Activated naive CD4-positive, alpha-beta T cell treated with Interleukin-2 at 50 U/mL for 16 hours (primary cell): Measurements from ENCODE around the gene CDH23.

Experiments used
- DNase-seq: peaks from one replicate; pipeline ENCODE4 v3.0.0-alpha.2; 2020

The CDH23 gene

GRCh38 chr10:71423901-71424300, 27.2 kb downstream of the CDH23 start:
- DNase-seq = no peak

- DNase-seq = no peak
Measured at GRCh38 chr10:71424496-71425194, 27.9 kb downstream of the CDH23 start.

GRCh38 chr10:71426058-71426605, 29.4 kb downstream of the CDH23 start:
- no peak for DNase-seq

GRCh38 chr10:71427246-71427645, 30.5 kb downstream of the CDH23 start:
- DNase-seq = no peak

DNA sequence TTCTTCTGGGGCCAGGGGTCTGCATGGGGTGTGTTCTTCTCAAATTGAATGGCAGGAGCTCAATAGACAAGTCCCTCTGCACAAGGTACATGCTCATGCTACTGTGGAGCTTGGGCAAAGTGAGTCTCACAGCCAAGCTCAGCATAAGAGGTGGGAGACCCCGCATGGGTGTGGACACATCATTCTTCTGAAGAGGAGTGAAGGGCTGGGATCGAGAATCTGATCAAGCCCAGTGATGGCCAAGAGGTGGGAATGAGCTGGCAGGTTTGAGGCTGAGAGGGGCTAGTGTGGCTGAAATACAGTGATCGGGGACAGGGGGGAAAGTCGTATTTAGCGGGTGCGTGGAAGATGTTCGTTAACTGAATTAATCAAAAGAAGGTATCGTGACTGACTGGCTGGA, 32.6 kb downstream of the CDH23 start:
- DNase-seq = no peak

DNA sequence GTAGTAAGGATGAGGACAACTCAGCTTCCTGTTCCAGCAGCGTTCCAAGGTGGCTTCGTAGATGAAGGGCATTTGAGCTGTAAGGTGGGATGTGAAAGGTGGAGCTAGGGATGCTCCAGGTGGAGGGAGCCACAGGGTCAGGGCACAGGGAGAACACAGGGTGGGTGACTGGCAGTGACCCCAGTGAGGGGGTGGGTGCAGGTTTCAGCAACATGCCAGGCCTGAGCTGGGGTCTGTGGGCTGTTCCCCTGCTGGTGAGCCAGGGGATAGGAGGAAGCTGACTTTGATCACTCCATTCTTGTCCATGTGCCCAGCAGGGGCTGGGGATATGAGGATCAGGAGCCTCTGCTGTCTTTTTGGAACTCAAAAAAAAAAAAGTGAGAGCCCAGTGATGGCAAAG, 33.2 kb downstream of the CDH23 start:
- DNase-seq = no peak

GRCh38 chr10:71431239-71432100, 34.8 kb downstream of the CDH23 start:
- DNase-seq = no peak

- DNase-seq = no peak
Measured at GRCh38 chr10:71432101-71432905, 35.6 kb downstream of the CDH23 start.

DNA sequence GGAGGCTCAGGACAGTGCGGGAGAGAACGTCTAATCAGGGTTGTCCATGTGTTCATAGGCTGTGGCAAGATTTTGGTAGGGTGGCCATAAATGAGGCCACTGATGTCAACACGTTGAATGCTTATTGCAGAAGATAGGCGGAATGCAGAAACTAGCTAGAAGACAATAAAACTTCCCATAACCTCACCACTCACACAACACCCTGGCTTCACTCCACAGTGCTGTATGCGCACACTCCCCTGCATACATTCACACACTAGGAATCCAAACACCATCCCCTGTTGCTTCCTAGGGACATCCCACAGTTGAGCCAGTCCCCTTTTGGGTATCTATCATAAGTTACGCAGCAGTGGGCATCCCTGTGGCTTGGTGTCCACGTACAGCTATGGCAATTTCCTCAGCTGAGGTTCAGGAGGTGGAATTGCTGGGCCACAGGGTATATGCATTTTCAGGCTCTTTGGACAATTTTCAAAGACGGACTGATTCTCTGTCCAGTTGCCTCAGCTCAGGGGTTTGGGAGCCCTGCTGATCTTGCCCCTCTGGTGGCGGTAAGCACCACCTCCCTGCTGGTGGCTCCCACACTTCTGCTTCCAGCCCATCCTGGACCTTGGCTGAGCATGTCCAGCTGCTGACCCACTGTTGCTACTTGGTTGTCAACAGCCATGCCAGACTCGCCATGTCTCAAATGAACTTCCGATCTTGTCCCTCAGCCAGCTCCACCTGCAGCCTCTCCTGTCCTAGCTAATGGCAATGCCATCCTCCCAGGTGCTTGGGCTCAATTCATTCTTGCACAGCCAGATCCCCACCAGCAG, 36.4 kb downstream of the CDH23 start:
- no peak for DNase-seq

DNA sequence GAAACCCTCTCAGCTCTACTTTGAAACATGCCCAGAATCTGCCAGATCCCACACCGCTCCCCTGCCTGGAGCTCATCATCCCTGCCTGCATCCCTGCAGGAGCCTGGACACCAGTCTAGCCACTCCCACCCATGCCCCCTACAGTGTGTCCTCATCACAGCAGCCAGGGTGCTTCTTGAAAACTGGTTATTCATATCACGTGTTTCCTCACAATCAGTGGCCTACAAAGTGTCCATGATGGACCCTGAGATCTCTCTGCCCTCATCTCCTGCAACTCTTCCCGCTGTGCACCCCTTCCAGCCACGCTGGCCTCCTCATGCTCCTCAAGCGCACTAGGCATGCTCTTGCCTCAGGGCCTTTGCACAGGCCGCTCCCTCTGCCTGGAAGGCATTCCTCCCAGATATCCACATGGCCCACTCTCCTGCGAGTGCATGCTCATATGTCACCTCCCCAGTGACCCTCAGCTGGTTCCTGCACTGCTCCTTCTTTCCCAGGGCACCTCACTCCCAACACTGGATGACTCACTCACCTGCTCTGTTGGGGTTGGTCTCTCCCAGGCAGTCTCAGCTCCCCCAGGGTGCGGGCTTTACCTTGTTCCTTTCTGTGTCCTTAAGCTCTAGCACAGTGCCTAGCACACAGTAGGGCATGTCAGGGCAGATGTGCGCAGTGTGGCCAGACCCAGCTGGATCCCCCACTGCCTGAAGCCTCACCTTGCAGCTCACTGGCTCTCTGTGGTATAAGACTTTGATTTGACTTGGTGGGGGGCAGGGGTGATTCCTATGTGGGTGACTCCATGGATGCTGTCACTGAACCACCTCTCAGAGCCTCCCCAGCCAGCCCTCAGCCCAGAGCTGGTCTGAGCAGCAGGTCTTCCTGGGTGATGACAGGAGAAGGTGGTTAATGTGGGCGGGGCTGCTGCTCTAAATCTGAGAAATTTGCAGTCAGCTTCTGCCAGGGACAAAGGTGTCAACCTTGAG, 37.3 kb downstream of the CDH23 start:
- DNase-seq = no peak

GRCh38 chr10:71434760-71435394, 38.2 kb downstream of the CDH23 start:
- DNase-seq = no peak

DNA sequence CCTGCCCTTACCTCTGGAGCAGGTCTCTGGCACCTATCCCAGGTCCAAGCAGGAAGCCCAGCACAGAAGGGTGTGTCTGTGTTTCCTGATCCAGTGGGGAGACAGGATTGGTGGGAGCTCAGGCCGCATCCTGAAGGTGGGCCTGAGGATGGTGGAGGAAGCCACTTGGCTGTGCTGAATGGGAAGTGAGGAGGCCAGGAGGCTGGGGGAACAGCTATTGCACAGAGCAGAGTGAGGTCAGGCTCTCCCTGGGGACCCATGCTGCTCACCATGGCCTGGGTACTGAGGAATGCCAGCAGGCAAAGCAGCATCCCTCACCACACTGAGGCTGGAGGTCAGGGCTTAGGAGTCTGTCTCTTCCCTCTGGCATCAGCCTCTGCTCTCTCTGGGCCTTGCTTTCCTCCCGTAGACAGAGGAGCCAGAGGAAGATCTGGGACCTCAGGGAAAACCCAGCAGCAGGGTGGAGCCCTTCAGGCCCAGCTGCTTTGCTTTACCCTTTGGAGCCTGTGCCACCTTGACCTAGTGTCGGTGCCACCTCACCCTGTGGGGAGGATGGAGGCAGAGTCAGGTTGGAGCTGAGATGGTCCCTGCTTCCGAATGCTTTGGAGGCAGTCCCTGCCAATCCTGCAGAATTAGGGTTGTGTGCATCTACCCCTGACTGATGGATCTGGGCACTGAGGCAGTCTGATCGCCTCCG, 39.0 kb downstream of the CDH23 start:
- no peak for DNase-seq

DNA sequence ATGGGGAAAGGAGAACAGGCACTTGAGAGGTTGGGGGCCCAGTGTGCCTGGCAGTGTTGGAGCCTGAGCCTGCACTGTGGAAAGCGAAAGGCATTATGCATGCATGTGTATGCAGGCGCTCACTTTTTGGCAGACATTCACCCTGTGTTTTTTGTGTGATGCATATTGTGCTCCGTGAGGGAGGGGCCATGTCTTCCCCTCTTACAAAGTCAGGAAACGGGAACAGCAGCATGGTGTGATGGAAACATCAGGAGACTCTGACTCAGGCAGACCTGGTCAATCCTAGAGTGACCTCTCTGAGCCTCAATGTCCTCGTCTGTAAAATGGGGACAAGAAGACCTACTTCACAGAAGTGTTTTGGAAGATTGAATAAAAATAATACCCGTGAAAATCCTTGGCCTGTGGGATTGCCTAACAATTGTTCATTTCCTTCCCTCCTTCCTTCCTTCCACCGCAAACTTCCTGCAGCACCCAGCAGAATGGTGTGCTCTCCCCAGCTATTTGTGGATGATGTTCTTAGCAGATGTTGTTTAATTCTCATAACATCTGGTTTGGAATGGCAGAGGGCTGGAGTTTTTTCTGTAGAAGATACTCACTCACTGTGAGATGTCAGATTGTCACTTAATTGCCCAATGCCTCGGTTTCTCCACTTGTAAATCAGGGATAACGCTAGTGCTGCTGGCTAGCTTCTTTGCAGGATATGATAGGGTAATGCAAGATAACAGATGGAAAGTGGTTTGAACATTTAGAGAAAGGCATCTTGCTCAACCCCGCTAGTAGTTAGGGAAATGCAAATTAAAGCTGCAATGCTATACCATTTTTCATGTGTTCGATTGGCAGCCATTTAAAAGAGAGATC, 39.8 kb downstream of the CDH23 start:
- no peak for DNase-seq

DNA sequence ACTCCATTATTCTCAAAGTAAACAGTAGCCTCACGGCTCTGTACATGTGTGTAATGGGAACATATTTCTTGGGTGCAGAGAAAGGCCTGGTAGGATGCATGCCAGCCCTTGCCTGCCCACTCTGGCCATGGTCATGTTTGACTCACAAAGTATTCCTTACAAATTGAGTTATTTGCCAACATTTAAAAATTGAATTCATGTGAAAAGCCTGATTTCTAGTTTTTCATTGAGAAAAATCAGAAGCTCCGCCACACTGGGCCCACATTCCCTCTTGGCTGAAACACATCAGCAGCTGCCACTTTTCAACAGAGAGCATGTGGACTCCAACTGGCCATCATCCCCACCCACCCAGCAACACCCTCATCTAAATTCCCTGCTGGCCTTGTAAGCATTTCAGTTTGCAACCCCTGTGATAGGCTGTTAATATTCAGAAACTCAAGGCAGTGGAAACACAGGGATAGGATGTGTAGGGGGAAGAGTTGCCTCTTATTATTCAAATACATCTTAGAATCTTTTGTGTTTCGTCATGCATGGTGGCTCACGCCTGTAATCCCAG, 40.9 kb downstream of the CDH23 start:
- DNase-seq = no peak

- DNase-seq = no peak
Measured at GRCh38 chr10:71438761-71439160, 42.0 kb downstream of the CDH23 start.

DNA sequence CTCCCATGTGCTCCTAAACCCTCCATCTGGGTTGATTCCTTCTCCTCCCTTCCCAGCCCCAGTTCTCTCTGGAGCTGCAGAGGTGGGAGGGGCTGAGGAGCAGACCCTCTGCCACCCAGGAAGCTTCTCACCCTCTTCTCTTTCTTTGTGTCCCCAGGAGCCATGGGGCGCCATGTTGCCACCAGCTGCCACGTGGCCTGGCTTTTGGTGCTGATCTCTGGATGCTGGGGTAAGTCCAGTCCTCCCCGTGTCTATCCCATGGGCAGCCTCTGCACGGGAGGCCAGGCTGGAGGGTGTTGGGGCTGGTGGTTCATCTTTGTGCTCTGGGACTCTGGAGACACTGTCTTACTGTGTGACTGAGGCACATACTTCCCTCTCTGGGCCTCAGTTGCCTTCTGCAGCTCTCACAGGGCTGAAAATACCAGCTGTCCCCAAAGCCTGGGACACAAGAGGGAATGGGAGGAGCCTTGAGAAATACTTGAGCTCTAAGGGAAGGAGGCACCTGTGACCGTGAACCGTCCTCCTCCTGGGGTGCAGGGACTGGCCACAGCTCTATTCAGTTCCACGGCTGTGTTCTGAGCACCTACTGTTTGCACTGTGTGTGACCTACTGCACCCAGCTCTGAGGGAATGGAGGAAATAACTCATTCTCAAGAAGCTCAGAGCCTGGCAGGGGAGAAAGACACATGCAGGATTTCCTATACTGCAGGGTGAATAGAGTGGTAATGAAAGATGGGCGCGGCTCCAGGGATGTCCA, 43.1 kb downstream of the CDH23 start:
- DNase-seq = no peak

- no peak for DNase-seq
Measured at GRCh38 chr10:71440506-71441035, 43.9 kb downstream of the CDH23 start.

DNA sequence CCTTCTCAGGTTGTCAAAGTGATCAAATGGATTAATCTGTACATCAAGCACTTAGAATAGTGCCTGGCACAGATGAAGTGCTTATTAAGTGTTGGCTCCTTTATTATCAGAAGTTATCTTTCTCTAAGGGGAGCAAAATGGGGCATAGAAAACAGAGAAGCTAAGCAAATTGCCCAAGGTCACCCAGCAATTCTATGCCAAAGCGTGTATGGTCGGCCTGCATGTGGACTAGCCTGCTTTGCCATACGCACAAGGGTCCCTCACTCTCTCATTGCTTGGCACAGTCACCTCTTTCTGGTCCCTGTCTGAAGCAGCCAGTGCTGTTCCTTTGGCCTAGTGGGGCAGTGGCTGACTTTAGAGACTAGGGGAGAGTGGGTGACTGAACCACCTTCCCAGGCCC, 45.3 kb downstream of the CDH23 start:
- no peak for DNase-seq
